ENCODE results near the gene S100A6. TPM values are rescaled to one million over a fixed set of nuclear protein-coding genes. Genes with fewer than 3 reads are reported as not detected.

S100A6 gene
- total RNA-seq, 6 experiments from 2014 or later, result 6.6 to 24.0 (median 12.0) TPM

DNA sequence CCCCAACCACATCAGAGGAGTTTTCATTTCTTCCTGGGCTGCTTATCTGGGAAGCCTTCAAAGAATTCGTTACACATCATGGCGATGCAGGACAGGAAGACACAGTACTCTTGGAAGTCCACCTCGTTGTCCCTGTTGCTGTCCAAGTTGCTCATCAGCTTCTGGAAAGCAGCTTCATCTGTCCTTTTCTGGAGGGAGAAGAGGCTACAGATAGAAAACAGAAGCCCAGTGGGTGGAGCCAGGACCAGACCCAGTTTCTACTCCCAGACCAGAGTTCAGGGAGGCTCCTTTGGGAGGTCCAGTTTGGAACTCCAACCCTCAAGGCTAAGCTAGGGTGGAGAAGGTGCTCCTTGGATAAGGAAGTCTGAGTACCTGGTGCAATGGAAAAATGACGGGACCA is 7.9 kb upstream of the S100A6 start:
- Histone ChIP-seq H3K4me1 (no peaks in the 10 kb centered on the region), H3K9me3 (no peaks in the 10 kb centered on the region), H3K4me3 (no peak overlapping the region), H3K27me3 (no peaks in the 10 kb centered on the region), H3K27ac (no peak overlapping the region), H3K36me3 (no peaks in the 10 kb centered on the region)
- TF ChIP-seq, protein P1, sequence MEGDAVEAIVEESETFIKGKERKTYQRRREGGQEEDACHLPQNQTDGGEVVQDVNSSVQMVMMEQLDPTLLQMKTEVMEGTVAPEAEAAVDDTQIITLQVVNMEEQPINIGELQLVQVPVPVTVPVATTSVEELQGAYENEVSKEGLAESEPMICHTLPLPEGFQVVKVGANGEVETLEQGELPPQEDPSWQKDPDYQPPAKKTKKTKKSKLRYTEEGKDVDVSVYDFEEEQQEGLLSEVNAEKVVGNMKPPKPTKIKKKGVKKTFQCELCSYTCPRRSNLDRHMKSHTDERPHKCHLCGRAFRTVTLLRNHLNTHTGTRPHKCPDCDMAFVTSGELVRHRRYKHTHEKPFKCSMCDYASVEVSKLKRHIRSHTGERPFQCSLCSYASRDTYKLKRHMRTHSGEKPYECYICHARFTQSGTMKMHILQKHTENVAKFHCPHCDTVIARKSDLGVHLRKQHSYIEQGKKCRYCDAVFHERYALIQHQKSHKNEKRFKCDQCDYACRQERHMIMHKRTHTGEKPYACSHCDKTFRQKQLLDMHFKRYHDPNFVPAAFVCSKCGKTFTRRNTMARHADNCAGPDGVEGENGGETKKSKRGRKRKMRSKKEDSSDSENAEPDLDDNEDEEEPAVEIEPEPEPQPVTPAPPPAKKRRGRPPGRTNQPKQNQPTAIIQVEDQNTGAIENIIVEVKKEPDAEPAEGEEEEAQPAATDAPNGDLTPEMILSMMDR (IDR thresholded peaks at IDR 0.05), result no peak
- TF ChIP-seq POLR2A (IDR thresholded peaks at IDR 0.05), result no peak
- ATAC-seq, result no peak
- DNase-seq, result no peak
- intact Hi-C loops (cut with DNase I), result no loop called here
- WGBS (ENCODE audit: insufficient coverage, low coverage, low lambda C conversion rate, missing lambda C conversion rate), result 89% methylated on average over 4 of the region's 4 CpGs

- TF ChIP-seq, protein P1 (IDR thresholded peaks at IDR 0.05), result no peak
- no peak for TF ChIP-seq POLR2A (IDR thresholded peaks at IDR 0.05)
- ATAC-seq (no peak), DNase-seq (no peak)
- Histone ChIP-seq H3K4me1 (no peaks in the 10 kb centered on the region), H3K9me3 (no peaks in the 10 kb centered on the region), H3K4me3 (no peak overlapping the region), H3K27me3 (no peaks in the 10 kb centered on the region), H3K27ac (no peak overlapping the region), H3K36me3 (no peaks in the 10 kb centered on the region)
- intact Hi-C loops (cut with DNase I), result no loop called here
- 59% methylated on average over 12 of the region's 13 CpGs for WGBS (ENCODE audit: insufficient coverage, low coverage, low lambda C conversion rate, missing lambda C conversion rate)
Measured at GRCh38 chr1:153542956-153543711, 7.3 kb upstream of the S100A6 start.

- DNase-seq (no peak), ATAC-seq (no peak)
- Histone ChIP-seq H3K36me3 (no peaks in the 10 kb centered on the region), H3K27ac (no peak overlapping the region), H3K4me3 (no peak overlapping the region), H3K9me3 (no peaks in the 10 kb centered on the region), H3K27me3 (no peaks in the 10 kb centered on the region), H3K4me1 (no peaks in the 10 kb centered on the region)
- intact Hi-C loops (cut with DNase I), result no loop called here
- WGBS (ENCODE audit: insufficient coverage, low coverage, low lambda C conversion rate, missing lambda C conversion rate), result 59% methylated on average over 9 of the region's 13 CpGs
- TF ChIP-seq, protein P1 (IDR thresholded peaks at IDR 0.05), result no peak
- no peak for TF ChIP-seq POLR2A (IDR thresholded peaks at IDR 0.05)
Measured at GRCh38 chr1:153541641-153542590, 6.1 kb upstream of the S100A6 start.

DNA sequence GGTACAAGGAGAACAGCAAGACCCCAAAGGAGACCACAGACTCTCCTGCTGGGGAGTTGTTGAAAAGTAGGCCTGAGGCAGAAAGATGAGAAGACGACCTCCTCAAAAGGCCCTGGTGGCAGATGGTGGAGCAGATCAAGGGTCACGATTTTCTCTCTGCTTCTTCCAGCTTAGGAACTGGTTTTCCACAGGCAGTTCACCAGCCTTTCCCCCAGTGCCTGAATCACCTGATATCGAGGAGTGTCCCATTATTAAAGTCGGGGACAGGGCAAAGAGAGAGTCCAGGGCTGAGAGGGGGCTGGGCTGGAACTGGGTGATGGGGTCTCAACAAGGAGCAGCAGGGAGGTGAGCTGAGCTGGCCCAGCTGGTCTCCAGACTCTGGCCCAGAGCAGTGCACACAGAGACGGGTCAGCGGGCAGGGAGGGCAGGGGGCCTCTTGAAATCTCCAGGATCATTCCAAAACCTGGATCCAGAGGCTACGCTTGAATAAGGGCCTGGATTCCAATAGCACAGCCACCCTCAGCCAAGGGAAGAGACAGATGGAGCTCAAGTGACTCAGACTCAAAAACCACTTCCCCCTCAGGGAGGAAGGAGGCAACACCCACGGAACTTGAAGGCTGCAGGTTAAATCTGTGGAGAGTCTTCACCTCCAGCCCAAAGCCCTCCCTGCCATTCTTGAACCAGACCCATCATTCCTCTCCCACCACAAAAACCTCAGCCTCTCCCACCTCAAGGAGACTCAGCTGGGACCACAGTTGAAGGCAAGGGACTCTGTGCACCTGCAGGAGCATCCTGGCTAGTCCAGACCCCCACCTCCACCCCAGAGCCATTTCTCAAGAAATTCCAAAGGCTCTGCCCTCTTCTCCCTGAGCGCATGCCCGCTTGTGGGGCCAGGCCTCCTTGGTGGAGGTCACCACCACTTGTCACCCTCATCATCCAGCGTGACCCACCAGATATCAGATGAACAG is 4.9 kb upstream of the S100A6 start, which contains the start of gene S100A5:
TSS of gene S100A5 (minus strand) at position 541 of the 968 bp plus-strand sequence. CDS start 743 bp downstream, outside the sequence.
- H3K27ac ChIP-seq, result no peak within 1 kb of the TSS

More for the DNA sequence above, 4.9 kb upstream of the S100A6 start, which contains the start of gene S100A5:
- Histone ChIP-seq H3K4me1 (no peaks in the 10 kb centered on the region), H3K36me3 (no peaks in the 10 kb centered on the region), H3K4me3 (no peak within 1 kb of the TSS), H3K27me3 (no peaks in the 10 kb centered on the region), H3K9me3 (no peaks in the 10 kb centered on the region)
- DNase-seq (no peak), ATAC-seq (no peak)
- WGBS (ENCODE audit: insufficient coverage, low coverage, low lambda C conversion rate, missing lambda C conversion rate), result 68% methylated on average over 5 of the region's 11 CpGs
- intact Hi-C loops (cut with DNase I), result no loop called here
- no peak for TF ChIP-seq POLR2A (IDR thresholded peaks at IDR 0.05)
- TF ChIP-seq, protein P1 (IDR thresholded peaks at IDR 0.05), result no peak

Measured in right lobe of liver (tissue), 6 donors.